ENCODE results near the gene MTM1. TPM values are rescaled to one million over a fixed set of nuclear protein-coding genes. Genes with fewer than 3 reads are reported as not detected.

MTM1 gene
- polyA plus RNA-seq, 2 of the 4 experiments (the other 2 are of a cell fraction): 8.5 to 9.0 TPM

DNA sequence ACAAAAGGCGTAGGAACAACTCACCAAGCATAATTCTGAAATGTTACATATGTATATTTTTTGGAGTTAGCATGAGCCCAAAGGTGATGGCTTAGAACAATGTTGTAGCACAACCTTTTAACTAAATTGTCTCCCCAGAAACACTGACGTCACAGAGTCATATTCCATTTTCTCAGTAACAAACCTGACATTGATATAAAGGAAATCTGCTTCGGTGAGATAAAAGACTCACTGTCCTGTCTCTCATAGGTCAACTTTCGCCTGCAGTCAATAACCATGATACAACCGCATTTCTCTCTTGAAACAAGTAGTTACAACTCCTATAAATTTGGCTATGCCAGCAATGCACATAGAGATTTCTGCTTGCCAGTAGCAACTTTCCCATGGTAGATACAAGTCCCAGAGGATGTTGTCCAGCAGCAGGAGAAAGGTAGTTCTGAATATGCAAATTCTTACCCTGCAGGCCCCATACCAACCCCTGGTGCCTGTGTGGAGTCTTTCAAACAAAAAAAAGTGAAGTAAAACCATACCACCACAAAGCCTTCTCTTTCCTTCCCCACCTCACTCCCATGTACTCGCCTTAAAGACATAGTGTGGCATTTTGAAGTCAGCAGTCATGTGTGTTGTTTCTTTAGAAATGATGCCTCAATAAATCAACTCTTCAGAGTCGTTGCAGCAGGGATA, 47.9 kb downstream of the MTM1 start:
- no peak overlapping the region for H3K4me2 ChIP-seq
- H3K4me3 ChIP-seq: no peak overlapping the region
- FAIRE-seq: peak; percentile 88
- no peaks in the 10 kb centered on the region for H3K9me3 ChIP-seq
- 90% methylated on average over 7 of the region's 7 CpGs for WGBS (ENCODE audit: missing lambda C conversion rate)
- ChIA-PET POLR2A (no interaction called here), CTCF (no interaction called here)
- DNase-seq (ENCODE audit: low read depth in 1 of 2, low spot score in 1 of 2): no peak
- TF ChIP-seq ZC3H11A (IDR thresholded peaks at IDR 0.05): no peak
- TF ChIP-seq SMC3 (IDR thresholded peaks at IDR 0.05): no peak
- TF ChIP-seq JUN (IDR thresholded peaks at IDR 0.05): no peak
- TF ChIP-seq HOXB13 (CRISPR knock-in tag; IDR thresholded peaks at IDR 0.05; ENCODE audit: low read depth): no peak
- no peak for TF ChIP-seq HEYL (CRISPR knock-in tag; IDR thresholded peaks at IDR 0.05)
- TF ChIP-seq ZFP36 (IDR thresholded peaks at IDR 0.05; ENCODE audit: borderline replicate concordance, partially characterized antibody): no peak
- TF ChIP-seq, protein P1, sequence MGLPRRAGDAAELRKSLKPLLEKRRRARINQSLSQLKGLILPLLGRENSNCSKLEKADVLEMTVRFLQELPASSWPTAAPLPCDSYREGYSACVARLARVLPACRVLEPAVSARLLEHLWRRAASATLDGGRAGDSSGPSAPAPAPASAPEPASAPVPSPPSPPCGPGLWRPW (IDR thresholded peaks at IDR 0.05): no peak
- TF ChIP-seq, protein P2, sequence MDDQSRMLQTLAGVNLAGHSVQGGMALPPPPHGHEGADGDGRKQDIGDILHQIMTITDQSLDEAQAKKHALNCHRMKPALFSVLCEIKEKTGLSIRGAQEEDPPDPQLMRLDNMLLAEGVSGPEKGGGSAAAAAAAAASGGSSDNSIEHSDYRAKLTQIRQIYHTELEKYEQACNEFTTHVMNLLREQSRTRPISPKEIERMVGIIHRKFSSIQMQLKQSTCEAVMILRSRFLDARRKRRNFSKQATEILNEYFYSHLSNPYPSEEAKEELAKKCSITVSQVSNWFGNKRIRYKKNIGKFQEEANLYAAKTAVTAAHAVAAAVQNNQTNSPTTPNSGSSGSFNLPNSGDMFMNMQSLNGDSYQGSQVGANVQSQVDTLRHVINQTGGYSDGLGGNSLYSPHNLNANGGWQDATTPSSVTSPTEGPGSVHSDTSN (IDR thresholded peaks at IDR 0.05): no peak
- no peak for TF ChIP-seq NPAS2 (CRISPR knock-in tag; IDR thresholded peaks at IDR 0.05; ENCODE audit: borderline replicate concordance)
- TF ChIP-seq, protein P3, sequence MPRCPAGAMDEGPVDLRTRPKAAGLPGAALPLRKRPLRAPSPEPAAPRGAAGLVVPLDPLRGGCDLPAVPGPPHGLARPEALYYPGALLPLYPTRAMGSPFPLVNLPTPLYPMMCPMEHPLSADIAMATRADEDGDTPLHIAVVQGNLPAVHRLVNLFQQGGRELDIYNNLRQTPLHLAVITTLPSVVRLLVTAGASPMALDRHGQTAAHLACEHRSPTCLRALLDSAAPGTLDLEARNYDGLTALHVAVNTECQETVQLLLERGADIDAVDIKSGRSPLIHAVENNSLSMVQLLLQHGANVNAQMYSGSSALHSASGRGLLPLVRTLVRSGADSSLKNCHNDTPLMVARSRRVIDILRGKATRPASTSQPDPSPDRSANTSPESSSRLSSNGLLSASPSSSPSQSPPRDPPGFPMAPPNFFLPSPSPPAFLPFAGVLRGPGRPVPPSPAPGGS (IDR thresholded peaks at IDR 0.05): no peak
- TF ChIP-seq, protein P4, sequence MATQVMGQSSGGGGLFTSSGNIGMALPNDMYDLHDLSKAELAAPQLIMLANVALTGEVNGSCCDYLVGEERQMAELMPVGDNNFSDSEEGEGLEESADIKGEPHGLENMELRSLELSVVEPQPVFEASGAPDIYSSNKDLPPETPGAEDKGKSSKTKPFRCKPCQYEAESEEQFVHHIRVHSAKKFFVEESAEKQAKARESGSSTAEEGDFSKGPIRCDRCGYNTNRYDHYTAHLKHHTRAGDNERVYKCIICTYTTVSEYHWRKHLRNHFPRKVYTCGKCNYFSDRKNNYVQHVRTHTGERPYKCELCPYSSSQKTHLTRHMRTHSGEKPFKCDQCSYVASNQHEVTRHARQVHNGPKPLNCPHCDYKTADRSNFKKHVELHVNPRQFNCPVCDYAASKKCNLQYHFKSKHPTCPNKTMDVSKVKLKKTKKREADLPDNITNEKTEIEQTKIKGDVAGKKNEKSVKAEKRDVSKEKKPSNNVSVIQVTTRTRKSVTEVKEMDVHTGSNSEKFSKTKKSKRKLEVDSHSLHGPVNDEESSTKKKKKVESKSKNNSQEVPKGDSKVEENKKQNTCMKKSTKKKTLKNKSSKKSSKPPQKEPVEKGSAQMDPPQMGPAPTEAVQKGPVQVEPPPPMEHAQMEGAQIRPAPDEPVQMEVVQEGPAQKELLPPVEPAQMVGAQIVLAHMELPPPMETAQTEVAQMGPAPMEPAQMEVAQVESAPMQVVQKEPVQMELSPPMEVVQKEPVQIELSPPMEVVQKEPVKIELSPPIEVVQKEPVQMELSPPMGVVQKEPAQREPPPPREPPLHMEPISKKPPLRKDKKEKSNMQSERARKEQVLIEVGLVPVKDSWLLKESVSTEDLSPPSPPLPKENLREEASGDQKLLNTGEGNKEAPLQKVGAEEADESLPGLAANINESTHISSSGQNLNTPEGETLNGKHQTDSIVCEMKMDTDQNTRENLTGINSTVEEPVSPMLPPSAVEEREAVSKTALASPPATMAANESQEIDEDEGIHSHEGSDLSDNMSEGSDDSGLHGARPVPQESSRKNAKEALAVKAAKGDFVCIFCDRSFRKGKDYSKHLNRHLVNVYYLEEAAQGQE (IDR thresholded peaks at IDR 0.05): no peak
- TF ChIP-seq, protein P5, sequence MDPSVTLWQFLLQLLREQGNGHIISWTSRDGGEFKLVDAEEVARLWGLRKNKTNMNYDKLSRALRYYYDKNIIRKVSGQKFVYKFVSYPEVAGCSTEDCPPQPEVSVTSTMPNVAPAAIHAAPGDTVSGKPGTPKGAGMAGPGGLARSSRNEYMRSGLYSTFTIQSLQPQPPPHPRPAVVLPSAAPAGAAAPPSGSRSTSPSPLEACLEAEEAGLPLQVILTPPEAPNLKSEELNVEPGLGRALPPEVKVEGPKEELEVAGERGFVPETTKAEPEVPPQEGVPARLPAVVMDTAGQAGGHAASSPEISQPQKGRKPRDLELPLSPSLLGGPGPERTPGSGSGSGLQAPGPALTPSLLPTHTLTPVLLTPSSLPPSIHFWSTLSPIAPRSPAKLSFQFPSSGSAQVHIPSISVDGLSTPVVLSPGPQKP (IDR thresholded peaks at IDR 0.05; ENCODE audit: low read depth, low read length): no peak
- TF ChIP-seq RAD21 (conservative IDR thresholded peaks at IDR 0.05 in 1 of 2, IDR thresholded peaks at IDR 0.05 in 1 of 2): no peak
- no peak for TF ChIP-seq ZSCAN20 (CRISPR knock-in tag; IDR thresholded peaks at IDR 0.05)
- no peak for TF ChIP-seq HOXB5 (CRISPR knock-in tag; IDR thresholded peaks at IDR 0.05)
- TF ChIP-seq RNF2 (IDR thresholded peaks at IDR 0.05; ENCODE audit: borderline replicate concordance, low read depth): no peak
- no peak for TF ChIP-seq JUNB (IDR thresholded peaks at IDR 0.05)
- TF ChIP-seq PHF8 (IDR thresholded peaks at IDR 0.05; ENCODE audit: borderline replicate concordance, low read depth): no peak
- H3K4me1 ChIP-seq: no peaks in the 10 kb centered on the region
- no peak overlapping the region for H3K27ac ChIP-seq
- ATAC-seq: no peak

DNA sequence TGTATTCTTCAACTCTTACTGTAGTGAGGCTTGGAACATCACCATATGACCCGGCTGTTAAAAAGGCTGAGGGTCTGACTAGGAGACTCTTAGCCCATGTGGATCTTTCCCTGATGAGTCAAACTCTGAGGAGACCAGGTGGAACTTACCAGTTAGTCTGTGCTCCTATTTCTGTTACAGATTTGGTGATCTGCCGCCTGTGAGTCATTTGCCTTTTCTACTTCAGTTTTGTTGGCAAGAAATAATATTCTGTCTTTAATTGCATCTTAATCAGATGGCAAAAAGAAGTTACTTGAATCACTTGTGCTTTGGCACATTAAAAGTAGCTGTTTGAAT, 48.4 kb downstream of the MTM1 start:
- FAIRE-seq: peak; percentile 73
- TF ChIP-seq SMC3 (IDR thresholded peaks at IDR 0.05): no peak
- no peak for TF ChIP-seq MAFK (IDR thresholded peaks at IDR 0.05; ENCODE audit: partially characterized antibody)
- TF ChIP-seq CEBPB (IDR thresholded peaks at IDR 0.05): no peak
- TF ChIP-seq, protein P6, sequence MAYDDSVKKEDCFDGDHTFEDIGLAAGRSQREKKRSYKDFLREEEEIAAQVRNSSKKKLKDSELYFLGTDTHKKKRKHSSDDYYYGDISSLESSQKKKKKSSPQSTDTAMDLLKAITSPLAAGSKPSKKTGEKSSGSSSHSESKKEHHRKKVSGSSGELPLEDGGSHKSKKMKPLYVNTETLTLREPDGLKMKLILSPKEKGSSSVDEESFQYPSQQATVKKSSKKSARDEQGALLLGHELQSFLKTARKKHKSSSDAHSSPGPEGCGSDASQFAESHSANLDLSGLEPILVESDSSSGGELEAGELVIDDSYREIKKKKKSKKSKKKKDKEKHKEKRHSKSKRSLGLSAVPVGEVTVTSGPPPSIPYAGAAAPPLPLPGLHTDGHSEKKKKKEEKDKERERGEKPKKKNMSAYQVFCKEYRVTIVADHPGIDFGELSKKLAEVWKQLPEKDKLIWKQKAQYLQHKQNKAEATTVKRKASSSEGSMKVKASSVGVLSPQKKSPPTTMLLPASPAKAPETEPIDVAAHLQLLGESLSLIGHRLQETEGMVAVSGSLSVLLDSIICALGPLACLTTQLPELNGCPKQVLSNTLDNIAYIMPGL (CRISPR knock-in tag; IDR thresholded peaks at IDR 0.05; ENCODE audit: borderline replicate concordance): no peak
- no peak for TF ChIP-seq PHF8 (IDR thresholded peaks at IDR 0.05; ENCODE audit: borderline replicate concordance, low read depth)
- TF ChIP-seq JUN (IDR thresholded peaks at IDR 0.05): no peak
- TF ChIP-seq, protein P7, sequence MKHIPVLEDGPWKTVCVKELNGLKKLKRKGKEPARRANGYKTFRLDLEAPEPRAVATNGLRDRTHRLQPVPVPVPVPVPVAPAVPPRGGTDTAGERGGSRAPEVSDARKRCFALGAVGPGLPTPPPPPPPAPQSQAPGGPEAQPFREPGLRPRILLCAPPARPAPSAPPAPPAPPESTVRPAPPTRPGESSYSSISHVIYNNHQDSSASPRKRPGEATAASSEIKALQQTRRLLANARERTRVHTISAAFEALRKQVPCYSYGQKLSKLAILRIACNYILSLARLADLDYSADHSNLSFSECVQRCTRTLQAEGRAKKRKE (CRISPR knock-in tag; IDR thresholded peaks at IDR 0.05; ENCODE audit: low read depth): no peak
- no peak for TF ChIP-seq JUNB (IDR thresholded peaks at IDR 0.05)
- no peak for TF ChIP-seq POLR2A (IDR thresholded peaks at IDR 0.05; ENCODE audit: low read length)
- TF ChIP-seq, protein P8, sequence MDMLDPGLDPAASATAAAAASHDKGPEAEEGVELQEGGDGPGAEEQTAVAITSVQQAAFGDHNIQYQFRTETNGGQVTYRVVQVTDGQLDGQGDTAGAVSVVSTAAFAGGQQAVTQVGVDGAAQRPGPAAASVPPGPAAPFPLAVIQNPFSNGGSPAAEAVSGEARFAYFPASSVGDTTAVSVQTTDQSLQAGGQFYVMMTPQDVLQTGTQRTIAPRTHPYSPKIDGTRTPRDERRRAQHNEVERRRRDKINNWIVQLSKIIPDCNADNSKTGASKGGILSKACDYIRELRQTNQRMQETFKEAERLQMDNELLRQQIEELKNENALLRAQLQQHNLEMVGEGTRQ (IDR thresholded peaks at IDR 0.05): no peak
- TF ChIP-seq MAZ (IDR thresholded peaks at IDR 0.05; ENCODE audit: borderline replicate concordance, low read depth, low read length): no peak
- TF ChIP-seq EHMT2 (IDR thresholded peaks at IDR 0.05; ENCODE audit: low read depth): no peak

More for the DNA sequence above, 48.4 kb downstream of the MTM1 start:
- WGBS (ENCODE audit: missing lambda C conversion rate): 87% methylated on average over 2 of the region's 2 CpGs
- H3K4me2 ChIP-seq: no peak overlapping the region
- no peaks in the 10 kb centered on the region for H3K9me3 ChIP-seq
- H3K27ac ChIP-seq: no peak overlapping the region
- no peak overlapping the region for H3K4me3 ChIP-seq
- DNase-seq (ENCODE audit: low read depth in 1 of 2, low spot score in 1 of 2) (no peak), ATAC-seq (no peak)
- POLR2A ChIA-PET: no interaction called here
- no peaks in the 10 kb centered on the region for H3K4me1 ChIP-seq
- CTCF ChIA-PET: no interaction called here

All from A549 (cell line).